GM10266 (cell line): ENCODE results near the gene ANG.
"Not testable (repeated sequence)": the region's sequence is repeated elsewhere in the genome, so short reads cannot be mapped to it uniquely, and the experiment has no call there.

Source experiments
- DNase-seq: peaks from one replicate; pipeline ENCODE4 v3.0.0; 2012; ENCODE audit errors: extremely low spot score
- CTCF ChIP-seq: IDR thresholded peaks from 2 replicates; pipeline ENCODE4 v1.5.1; 2012; ENCODE audit warnings: mild to moderate bottlenecking, low read depth; ENCODE audit not compliant: control insufficient read depth, insufficient read depth; ENCODE audit errors: missing control alignments

The ANG gene

GRCh38 chr14:20733684-20734429 lies 45.3 kb downstream of the ANG start:
- TF ChIP-seq CTCF = no peak
- no peak for DNase-seq

- no peak for DNase-seq
- TF ChIP-seq CTCF = no peak
These were observed 45.9 kb downstream of the ANG start for GRCh38 chr14:20734430-20734806.

GRCh38 chr14:20738292-20738691 lies 49.7 kb downstream of the ANG start:
- DNase-seq = not testable (repeated sequence)

GRCh38 chr14:20742132-20742531 lies 53.6 kb downstream of the ANG start:
- DNase-seq = no peak
- TF ChIP-seq CTCF = no peak

GRCh38 chr14:20743556-20743955 lies 55.0 kb downstream of the ANG start:
- no peak for TF ChIP-seq CTCF
- DNase-seq = no peak
